K562 (cell line): ENCODE measurements around the gene RRH. TPM values are rescaled to one million over a fixed set of nuclear protein-coding genes. Genes with fewer than 3 reads are reported as not detected.

ENCODE experiments used
- GTF2E2 ChIP-seq: fragments of 200-800 bp; sonication (Bioruptor generic); IDR thresholded peaks from 2 replicates; pipeline ENCODE4 v1.6.1; 2016; ENCODE audit warnings: missing genetic modification characterization, missing compliant biosample characterization
- HNRNPUL1 ChIP-seq: fragments of 200-400 bp; formaldehyde crosslinking; IDR thresholded peaks from 2 replicates; pipeline ENCODE4 v1.6.1; 2017; ENCODE audit warnings: low read length
- KAT2B ChIP-seq: IDR thresholded peaks from one replicate; pipeline ENCODE4 v1.6.1; 2012; ENCODE audit warnings: low read depth, mild to moderate bottlenecking, control low read depth, inconsistent platforms, low read length, moderate library complexity
- KAT7 ChIP-seq: sonication (generic); formaldehyde crosslinking; IDR thresholded peaks from 2 replicates; pipeline ENCODE4 v1.8.0; 2022; ENCODE audit warnings: missing genetic modification reagents, mild to moderate bottlenecking, borderline replicate concordance
- KDM5B ChIP-seq: fragments of 200-600 bp; sonication (generic); IDR thresholded peaks from 2 replicates; pipeline ENCODE4 v1.6.1; 2012; ENCODE audit warnings: low read depth, mild to moderate bottlenecking, moderate library complexity, low read length, control low read depth, inconsistent platforms; ENCODE audit not compliant: insufficient replicate concordance
- MAFF ChIP-seq: IDR thresholded peaks from 2 replicates; pipeline ENCODE4 v1.6.1; 2012; ENCODE audit warnings: low read length, improper control_type of control experiment
- MCM2 ChIP-seq: fragments of 450-650 bp; IDR thresholded peaks from 2 replicates; pipeline ENCODE4 v1.6.1; 2017; ENCODE audit warnings: low read depth, mild to moderate bottlenecking
- NCOA1 ChIP-seq: fragments of 450-650 bp; IDR thresholded peaks from 2 replicates; pipeline ENCODE4 v1.6.1; 2016; ENCODE audit warnings: low read depth
- PHB2 ChIP-seq: fragments of 450-650 bp; IDR thresholded peaks from 2 replicates; pipeline ENCODE4 v1.6.1; 2017; ENCODE audit warnings: low read depth
- RFX1 ChIP-seq: fragments of 450-650 bp; IDR thresholded peaks from 2 replicates; pipeline ENCODE4 v1.6.1; 2016; ENCODE audit warnings: mild to moderate bottlenecking, moderate library complexity
- SIN3B ChIP-seq: fragments of 450-650 bp; IDR thresholded peaks from 2 replicates; pipeline ENCODE4 v1.6.1; 2017; ENCODE audit warnings: low read depth, mild to moderate bottlenecking, moderate library complexity
- SMAD3 ChIP-seq: fragments of 450-650 bp; formaldehyde crosslinking; conservative IDR thresholded peaks from 2 replicates; pipeline ENCODE4 v1.4.0; 2020; ENCODE audit warnings: mild to moderate bottlenecking
- TBL1XR1 ChIP-seq, 2 experiments: IDR thresholded peaks; 2 replicates each; pipeline ENCODE4 v1.6.1; 2012; ENCODE audit warnings: improper control_type of control experiment in 2 of 2, low read length in 2 of 2, mild to moderate bottlenecking in 1 of 2
- THAP12 ChIP-seq: fragments of 250-450 bp; sonication (Bioruptor Pico); IDR thresholded peaks from 2 replicates; pipeline ENCODE4 v1.9.0; 2021; ENCODE audit warnings: mild to moderate bottlenecking, inconsistent platforms
- ZFX ChIP-seq: sonication (generic); formaldehyde crosslinking; IDR thresholded peaks from 2 replicates; pipeline ENCODE4 v1.8.0; 2022; ENCODE audit warnings: mild to moderate bottlenecking, missing genetic modification reagents, moderate library complexity
- ZNF24 ChIP-seq: fragments of 450-650 bp; IDR thresholded peaks from 2 replicates; pipeline ENCODE4 v1.6.1; 2016
- polyA plus RNA-seq, 8 experiments: library from polyadenylated mRNA; depleted of rRNA in 4 of 8; stranded (reverse) in 5 of 8; unstranded in 3 of 8; fragments of >200 nt; fragmentation: Nextera tagmentation in 2 of 8; fragmentation: Illumina TruSeq in 1 of 8; extraction: Ambion mirVana in 2 of 8; extraction: Trizol in 1 of 8; gene quantifications; 2 replicates each; pipeline versions ENCODE4 v1.2.1 to v1.2.3, GENCODE V29; 2011 to 2014; ENCODE audit warnings: inconsistent platforms in 1 of 8, missing spikeins in 1 of 8
- total RNA-seq, 7 experiments: library from RNA; depleted of rRNA in 6 of 7; stranded (reverse); fragments of >200 nt in 6 of 7; fragmentation: Illumina TruSeq in 2 of 7; extraction: Trizol in 2 of 7; gene quantifications; 2 replicates each; pipeline versions ENCODE4 v1.2.1 to v1.2.3, GENCODE V29; 2011 to 2021; ENCODE audit warnings: low replicate concordance in 1 of 7
- TF ChIP-seq, protein P1 (sequence below), 2 experiments: fragments of 450-650 bp in 1 of 2; sonication (generic) in 1 of 2; formaldehyde crosslinking; conservative IDR thresholded peaks; 2 replicates each; pipeline versions ENCODE4 v1.4.0 to v1.8.1; 2020 to 2022; ENCODE audit warnings: mild to moderate bottlenecking in 1 of 2, missing genetic modification reagents in 1 of 2
- TF ChIP-seq, protein P2 (sequence below): sonication (generic); formaldehyde crosslinking; IDR thresholded peaks from 2 replicates; pipeline ENCODE4 v1.8.1; 2023; ENCODE audit warnings: missing genetic modification reagents, mild to moderate bottlenecking, borderline replicate concordance
- TF ChIP-seq, protein P3 (sequence below), 2 experiments: fragments of 250-450 bp in 1 of 2; fragments of 450-650 bp in 1 of 2; sonication (Bioruptor Pico) in 1 of 2; IDR thresholded peaks; 2 replicates each; pipeline versions ENCODE4 v1.6.1 to v1.8.0; 2016 to 2021; ENCODE audit warnings: mild to moderate bottlenecking in 2 of 2, moderate library complexity in 2 of 2, missing compliant biosample characterization in 1 of 2, missing genetic modification characterization in 1 of 2

RRH gene
- total and polyA plus RNA-seq, 9 of the 15 experiments (the other 6 are each of a cell fraction or from before 2014, with no cell fraction given): 0.04 to 0.31 (median 0.12) TPM; not detected in 3

GRCh38 chr4:109815151-109816081 lies 12.4 kb upstream of the RRH start, which contains the start of gene GAR1 (continued):
- TF ChIP-seq, protein P1, sequence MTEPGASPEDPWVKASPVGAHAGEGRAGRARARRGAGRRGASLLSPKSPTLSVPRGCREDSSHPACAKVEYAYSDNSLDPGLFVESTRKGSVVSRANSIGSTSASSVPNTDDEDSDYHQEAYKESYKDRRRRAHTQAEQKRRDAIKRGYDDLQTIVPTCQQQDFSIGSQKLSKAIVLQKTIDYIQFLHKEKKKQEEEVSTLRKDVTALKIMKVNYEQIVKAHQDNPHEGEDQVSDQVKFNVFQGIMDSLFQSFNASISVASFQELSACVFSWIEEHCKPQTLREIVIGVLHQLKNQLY (CRISPR knock-in tag; conservative IDR thresholded peaks at IDR 0.05): 0 out of 4 replicates have a peak, but pooled peaks of 1 of the 2 experiments have one; percentile 72
- TF ChIP-seq SMAD3: no peak
- TF ChIP-seq RFX1: peak; percentile 91
- TF ChIP-seq MAFF: no peak
- 0 out of 2 replicates have a peak, but pooled peaks have one; percentile 46 for TF ChIP-seq ZNF24
- TF ChIP-seq, protein P2, sequence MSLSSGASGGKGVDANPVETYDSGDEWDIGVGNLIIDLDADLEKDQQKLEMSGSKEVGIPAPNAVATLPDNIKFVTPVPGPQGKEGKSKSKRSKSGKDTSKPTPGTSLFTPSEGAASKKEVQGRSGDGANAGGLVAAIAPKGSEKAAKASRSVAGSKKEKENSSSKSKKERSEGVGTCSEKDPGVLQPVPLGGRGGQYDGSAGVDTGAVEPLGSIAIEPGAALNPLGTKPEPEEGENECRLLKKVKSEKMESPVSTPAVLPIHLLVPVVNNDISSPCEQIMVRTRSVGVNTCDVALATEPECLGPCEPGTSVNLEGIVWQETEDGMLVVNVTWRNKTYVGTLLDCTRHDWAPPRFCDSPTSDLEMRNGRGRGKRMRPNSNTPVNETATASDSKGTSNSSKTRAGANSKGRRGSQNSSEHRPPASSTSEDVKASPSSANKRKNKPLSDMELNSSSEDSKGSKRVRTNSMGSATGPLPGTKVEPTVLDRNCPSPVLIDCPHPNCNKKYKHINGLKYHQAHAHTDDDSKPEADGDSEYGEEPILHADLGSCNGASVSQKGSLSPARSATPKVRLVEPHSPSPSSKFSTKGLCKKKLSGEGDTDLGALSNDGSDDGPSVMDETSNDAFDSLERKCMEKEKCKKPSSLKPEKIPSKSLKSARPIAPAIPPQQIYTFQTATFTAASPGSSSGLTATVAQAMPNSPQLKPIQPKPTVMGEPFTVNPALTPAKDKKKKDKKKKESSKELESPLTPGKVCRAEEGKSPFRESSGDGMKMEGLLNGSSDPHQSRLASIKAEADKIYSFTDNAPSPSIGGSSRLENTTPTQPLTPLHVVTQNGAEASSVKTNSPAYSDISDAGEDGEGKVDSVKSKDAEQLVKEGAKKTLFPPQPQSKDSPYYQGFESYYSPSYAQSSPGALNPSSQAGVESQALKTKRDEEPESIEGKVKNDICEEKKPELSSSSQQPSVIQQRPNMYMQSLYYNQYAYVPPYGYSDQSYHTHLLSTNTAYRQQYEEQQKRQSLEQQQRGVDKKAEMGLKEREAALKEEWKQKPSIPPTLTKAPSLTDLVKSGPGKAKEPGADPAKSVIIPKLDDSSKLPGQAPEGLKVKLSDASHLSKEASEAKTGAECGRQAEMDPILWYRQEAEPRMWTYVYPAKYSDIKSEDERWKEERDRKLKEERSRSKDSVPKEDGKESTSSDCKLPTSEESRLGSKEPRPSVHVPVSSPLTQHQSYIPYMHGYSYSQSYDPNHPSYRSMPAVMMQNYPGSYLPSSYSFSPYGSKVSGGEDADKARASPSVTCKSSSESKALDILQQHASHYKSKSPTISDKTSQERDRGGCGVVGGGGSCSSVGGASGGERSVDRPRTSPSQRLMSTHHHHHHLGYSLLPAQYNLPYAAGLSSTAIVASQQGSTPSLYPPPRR: 0 out of 2 replicates have a peak, but pooled peaks have one; percentile 47
- no peak for TF ChIP-seq HNRNPUL1
- peak; percentile 73 for TF ChIP-seq SIN3B
- peak; percentile 73 for TF ChIP-seq ZFX (CRISPR knock-in tag)
- TF ChIP-seq KAT2B: no peak
- TF ChIP-seq MCM2: no peak
- TF ChIP-seq, protein P3, sequence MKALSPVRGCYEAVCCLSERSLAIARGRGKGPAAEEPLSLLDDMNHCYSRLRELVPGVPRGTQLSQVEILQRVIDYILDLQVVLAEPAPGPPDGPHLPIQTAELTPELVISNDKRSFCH (CRISPR knock-in tag; IDR thresholded peaks at IDR 0.05): no peak
- TF ChIP-seq, protein P3 (tag; IDR thresholded peaks at IDR 0.05): no peak
- no peak for TF ChIP-seq GTF2E2
- TF ChIP-seq TBL1XR1 (IDR thresholded peaks at IDR 0.05; ENCODE audit: low read length in 2 of 2): peak in 1 of 2 experiments; percentile 68; a peak in 1 of 4 replicates
- peak; percentile 89 for TF ChIP-seq KDM5B
- no peak for TF ChIP-seq NCOA1
- peak; percentile 60; the same call in 1 of the 2 replicates for TF ChIP-seq THAP12
- no peak for TF ChIP-seq KAT7 (CRISPR knock-in tag)
- TF ChIP-seq PHB2: no peak; the same call in 1 of the 2 replicates
